GM12878 (cell line): ENCODE measurements around the gene WDFY3. TPM values are rescaled to one million over a fixed set of nuclear protein-coding genes. Genes with fewer than 3 reads are reported as not detected.

Experiments used
- ATAC-seq: fragments of 200-7000 bp; cut with Tn5 transposase; 3 replicates; pipeline ENCODE4 v1.9.1; 2020; ENCODE audit warnings: mild to moderate bottlenecking, moderate library complexity
- BruUV-seq: library from RNA; stranded (reverse); fragments of 400-500 nt; replicated peaks from 2 replicates; lab custom pipeline; 2021; lab: Mats Ljungman, UMichigan
- CTCF ChIA-PET: fragments of 300-600 bp; sonication (Branson Sonifier 250); formaldehyde crosslinking; extraction: SDS; loops from one replicate; lab custom pipeline; 2021; ENCODE audit warnings: inconsistent platforms; lab: Yijun Ruan, JAX
- POLR2A ChIA-PET: fragments of 350-600 bp; formaldehyde crosslinking; extraction: SDS; loops from one replicate; lab custom pipeline; 2021; ENCODE audit warnings: inconsistent platforms; lab: Charles Lee
- RAD21 ChIA-PET: fragments of 300-600 bp; sonication (Branson Sonifier 250); formaldehyde crosslinking; loops from one replicate; lab custom pipeline; 2023; ENCODE audit warnings: antibody characterized with exemption; ENCODE audit not compliant: unreplicated experiment; lab: Charles Lee
- SMC1A ChIA-PET: fragments of 300-600 bp; sonication (Branson Sonifier 250); formaldehyde crosslinking; loops from one replicate; lab custom pipeline; 2023; ENCODE audit not compliant: unreplicated experiment, uncharacterized antibody; lab: Charles Lee
- DNase-seq: peaks from one replicate; pipeline ENCODE4 v3.0.0-alpha.2; 2011; ENCODE audit warnings: low read depth, low spot score
- FAIRE-seq: peaks from 3 replicates; lab custom pipeline; 2011; peaks lifted over from hg19 to GRCh38; lab: Jason Lieb, UNC
- H2AFZ ChIP-seq: 2 replicates; pipeline ENCODE4 v1.6.0; 2011; ENCODE audit warnings: low read depth, low read length, control low read depth; ENCODE audit not compliant: control insufficient read depth
- H3K27ac ChIP-seq: 2 replicates; pipeline ENCODE4 v1.5.1; 2011; ENCODE audit warnings: control low read depth; ENCODE audit not compliant: control insufficient read depth, insufficient read depth
- H3K27me3 ChIP-seq, 2 experiments: replicated peaks in 1 of 2; 2 replicates each; pipeline versions ENCODE4 v1.6.0 to v1.6.1; 2011; ENCODE audit warnings: low read length in 1 of 2; ENCODE audit not compliant: control insufficient read depth in 2 of 2, insufficient read depth in 2 of 2
- H3K36me3 ChIP-seq, 2 experiments: 2 replicates each; pipeline ENCODE4 v1.5.1; 2011; ENCODE audit warnings: low read length in 1 of 2; ENCODE audit not compliant: control insufficient read depth in 2 of 2, insufficient read depth in 2 of 2
- H3K4me1 ChIP-seq: 2 replicates; pipeline ENCODE4 v1.6.1; 2011; ENCODE audit warnings: mild to moderate bottlenecking, low read length, moderate library complexity, mixed read lengths; ENCODE audit not compliant: control insufficient read depth, insufficient read depth
- H3K4me2 ChIP-seq: 2 replicates; pipeline ENCODE4 v1.6.0; 2011; ENCODE audit warnings: control low read depth; ENCODE audit not compliant: control insufficient read depth, insufficient read depth
- H3K4me3 ChIP-seq: fragments of 200-600 bp; sonication (generic); 2 replicates; pipeline ENCODE4 v1.5.1; 2016
- H3K79me2 ChIP-seq: 2 replicates; pipeline ENCODE4 v1.6.0; 2011; ENCODE audit warnings: low read length; ENCODE audit not compliant: control insufficient read depth, insufficient read depth
- H3K9ac ChIP-seq: 2 replicates; pipeline ENCODE4 v1.8.0; 2011; ENCODE audit warnings: low read length, control low read depth, mixed read lengths; ENCODE audit not compliant: control insufficient read depth, insufficient read depth
- H3K9me3 ChIP-seq: replicated peaks from 3 replicates; pipeline ENCODE4 v1.5.1; 2011; ENCODE audit warnings: mild to moderate bottlenecking, low read length; ENCODE audit not compliant: control insufficient read depth, insufficient read depth
- H4K20me1 ChIP-seq: 2 replicates; pipeline ENCODE4 v1.6.0; 2011; ENCODE audit not compliant: control insufficient read depth, insufficient read depth
- CBX5 ChIP-seq: sonication (generic); IDR thresholded peaks from 2 replicates; pipeline ENCODE4 v1.6.1; 2016; ENCODE audit warnings: low read depth, moderate library complexity, mild to moderate bottlenecking, inconsistent platforms
- ETV6 ChIP-seq, 2 experiments: fragments of 450-650 bp in 1 of 2; IDR thresholded peaks in 1 of 2; conservative IDR thresholded peaks in 1 of 2; 2 replicates each; pipeline ENCODE4 v1.6.1; 2014; ENCODE audit warnings: antibody characterized with exemption in 1 of 2, borderline replicate concordance in 1 of 2, low read depth in 1 of 2, mild to moderate bottlenecking in 1 of 2, moderate library complexity in 1 of 2
- LARP7 ChIP-seq: fragments of 450-650 bp; IDR thresholded peaks from 2 replicates; pipeline ENCODE4 v1.6.1; 2017; ENCODE audit warnings: mild to moderate bottlenecking
- NBN ChIP-seq: fragments of 450-650 bp; IDR thresholded peaks from 2 replicates; pipeline ENCODE4 v1.6.1; 2016
- NR2C1 ChIP-seq: fragments of 450-650 bp; IDR thresholded peaks from 2 replicates; pipeline ENCODE4 v1.6.1; 2017; ENCODE audit warnings: antibody characterized with exemption, mild to moderate bottlenecking, moderate library complexity
- PAX5 ChIP-seq: IDR thresholded peaks from 2 replicates; pipeline ENCODE4 v1.6.1; 2011; ENCODE audit warnings: low read depth, low read length, borderline replicate concordance
- PML ChIP-seq: IDR thresholded peaks from 2 replicates; pipeline ENCODE4 v1.6.1; 2012; ENCODE audit warnings: low read length, inconsistent platforms
- RCOR1 ChIP-seq: conservative IDR thresholded peaks from 2 replicates; pipeline ENCODE4 v1.6.1; 2012; ENCODE audit warnings: low read depth, low read length, improper control_type of control experiment
- SREBF2 ChIP-seq: IDR thresholded peaks from 2 replicates; pipeline ENCODE4 v1.6.1; 2012; ENCODE audit warnings: mild to moderate bottlenecking, low read length
- STAT1 ChIP-seq: fragments of 450-650 bp; conservative IDR thresholded peaks from 2 replicates; pipeline ENCODE4 v1.6.1; 2014; ENCODE audit warnings: antibody characterized with exemption, mild to moderate bottlenecking
- TCF3 ChIP-seq: IDR thresholded peaks from 2 replicates; pipeline ENCODE4 v1.6.1; 2012; ENCODE audit warnings: low read depth, mild to moderate bottlenecking, low read length, borderline replicate concordance; ENCODE audit not compliant: insufficient read depth
- WRNIP1 ChIP-seq: IDR thresholded peaks from 2 replicates; pipeline ENCODE4 v1.6.1; 2011; ENCODE audit warnings: low read depth, low read length, improper control_type of control experiment, borderline replicate concordance
- ZBED1 ChIP-seq: IDR thresholded peaks from 2 replicates; pipeline ENCODE4 v1.6.1; 2016; ENCODE audit warnings: borderline replicate concordance
- WGBS: methylation state at CpG from one replicate; pipeline ENCODE4 v1.1.6; 2016; ENCODE audit warnings: low lambda C conversion rate; ENCODE audit not compliant: insufficient replicate concordance, insufficient coverage; ENCODE audit errors: missing lambda C conversion rate; 5-methylcytosine and 5-hydroxymethylcytosine counted together
- in situ Hi-C: fragments of 300-500 bp; cut with MboI; formaldehyde crosslinking; loops from 9 replicates; pipeline ENCODE4 v1.14.3; 2018; ENCODE audit warnings: mixed read lengths
- intact Hi-C: fragments of 100-400 bp; cut with micrococcal nuclease; formaldehyde crosslinking; loops from one replicate; pipeline ENCODE4 v1.14.2; 2022; ENCODE audit not compliant: unreplicated experiment
- polyA plus RNA-seq, 11 experiments: library from polyadenylated mRNA; depleted of rRNA in 4 of 11; unstranded in 6 of 11; stranded (reverse) in 5 of 11; fragments of >200 nt; fragmentation: Nextera tagmentation in 4 of 11; fragmentation: Illumina TruSeq in 1 of 11; extraction: Ambion mirVana in 4 of 11; extraction: Trizol in 1 of 11; gene quantifications; 1 replicate in 1 of 11; 2 replicates in 10 of 11; pipeline versions ENCODE4 v1.2.1 to v1.2.3, GENCODE V29; 2011 to 2016; ENCODE audit warnings: inconsistent platforms in 2 of 11, missing spikeins in 2 of 11, low read depth in 1 of 11
- total RNA-seq, 4 experiments: library from RNA; depleted of rRNA in 3 of 4; stranded (reverse); fragments of >200 nt in 3 of 4; fragmentation: Illumina TruSeq in 1 of 4; extraction: Trizol in 1 of 4; gene quantifications; 2 replicates each; pipeline versions ENCODE4 v1.2.1 to v1.2.3, GENCODE V29; 2013 to 2021
- TF ChIP-seq, protein P1 (sequence below): fragments of 450-650 bp; IDR thresholded peaks from 2 replicates; pipeline ENCODE4 v1.6.1; 2014; ENCODE audit warnings: mild to moderate bottlenecking
- TF ChIP-seq, protein P2 (sequence below), 3 experiments: IDR thresholded peaks in 2 of 3; conservative IDR thresholded peaks in 1 of 3; 2 replicates each; pipeline ENCODE4 v1.5.1; 2011; ENCODE audit warnings: low read depth in 3 of 3, low read length in 3 of 3, mild to moderate bottlenecking in 3 of 3, control low read depth in 2 of 3, moderate library complexity in 2 of 3, inconsistent platforms in 1 of 3, mixed read lengths in 1 of 3; ENCODE audit not compliant: control insufficient read depth in 2 of 3, insufficient read depth in 1 of 3; ENCODE audit errors: extremely low read depth in 1 of 3
- TF ChIP-seq, protein P3 (sequence below): fragments of 450-650 bp; conservative IDR thresholded peaks from 2 replicates; pipeline ENCODE4 v1.6.1; 2017; ENCODE audit warnings: mild to moderate bottlenecking, moderate library complexity

WDFY3 gene
- total and polyA plus RNA-seq, 10 of the 15 experiments (the other 5 are each of a cell fraction or from before 2014, with no cell fraction given), result 0.01 to 0.23 (median 0.12) TPM; not detected in 2

DNA sequence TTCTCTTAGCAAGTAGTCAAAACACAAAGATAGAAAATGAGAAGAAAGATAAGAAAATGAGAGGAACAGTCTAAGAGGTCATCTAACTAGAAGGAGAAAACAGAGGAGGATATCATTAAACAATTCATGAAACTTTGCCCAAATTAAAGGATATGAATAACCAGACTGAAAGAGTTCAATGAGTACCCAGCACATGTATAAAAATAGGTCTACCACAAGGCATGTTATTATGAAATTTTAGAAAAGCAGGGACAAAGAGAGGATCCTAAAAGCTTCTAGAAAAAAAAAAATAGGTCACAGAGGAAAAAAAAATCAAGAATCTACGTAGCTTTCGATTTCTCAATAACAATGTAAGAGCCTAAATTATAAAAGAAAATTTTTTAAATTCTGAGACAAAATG is 118.5 kb downstream of the WDFY3 start:
- RAD21 ChIA-PET, result no interaction called here
- intact Hi-C loops, result no loop called here
- WGBS, result 37% methylated on average over 2 of the region's 2 CpGs
- Histone ChIP-seq H3K36me3 (no peaks in the 10 kb centered on the region), H3K9me3 (no peaks in the 10 kb centered on the region), H3K4me2 (no peak overlapping the region), H4K20me1 (no peaks in the 10 kb centered on the region), H3K27me3 (no peaks in the 10 kb centered on the region), H3K4me3 (no peak overlapping the region), H2AFZ (no peak overlapping the region), H3K79me2 (no peaks in the 10 kb centered on the region), H3K27ac (no peak overlapping the region), H3K4me1 (no peaks in the 10 kb centered on the region), H3K9ac (no peak overlapping the region)
- ATAC-seq (no peak), FAIRE-seq (no peak), DNase-seq (no peak)
- SMC1A ChIA-PET, result interaction anchor here (0.9 kb wide), 1 partner anchor 26 kb away, joined by 5 read pairs; no protein-coding TSS in a partner anchor
- CTCF ChIA-PET, result interaction anchor here (0.6 kb wide), 1 partner anchor 18 kb away, joined by 3 read pairs; no protein-coding TSS in a partner anchor
- no TSS peak for BruUV-seq
- TF ChIP-seq, protein P1, sequence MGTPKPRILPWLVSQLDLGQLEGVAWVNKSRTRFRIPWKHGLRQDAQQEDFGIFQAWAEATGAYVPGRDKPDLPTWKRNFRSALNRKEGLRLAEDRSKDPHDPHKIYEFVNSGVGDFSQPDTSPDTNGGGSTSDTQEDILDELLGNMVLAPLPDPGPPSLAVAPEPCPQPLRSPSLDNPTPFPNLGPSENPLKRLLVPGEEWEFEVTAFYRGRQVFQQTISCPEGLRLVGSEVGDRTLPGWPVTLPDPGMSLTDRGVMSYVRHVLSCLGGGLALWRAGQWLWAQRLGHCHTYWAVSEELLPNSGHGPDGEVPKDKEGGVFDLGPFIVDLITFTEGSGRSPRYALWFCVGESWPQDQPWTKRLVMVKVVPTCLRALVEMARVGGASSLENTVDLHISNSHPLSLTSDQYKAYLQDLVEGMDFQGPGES, result no peak
- TF ChIP-seq RCOR1 (no peak), PML (no peak), WRNIP1 (no peak), ETV6 (conservative IDR thresholded peaks at IDR 0.05 in 1 of 2, IDR thresholded peaks at IDR 0.05 in 1 of 2; ENCODE audit: borderline replicate concordance in 1 of 2, low read depth in 1 of 2) (no peak), SREBF2 (no peak), PAX5 (no peak), STAT1 (no peak), CBX5 (no peak), ZBED1 (no peak), LARP7 (no peak), NR2C1 (no peak), NBN (no peak), TCF3 (no peak)
- TF ChIP-seq, protein P2, sequence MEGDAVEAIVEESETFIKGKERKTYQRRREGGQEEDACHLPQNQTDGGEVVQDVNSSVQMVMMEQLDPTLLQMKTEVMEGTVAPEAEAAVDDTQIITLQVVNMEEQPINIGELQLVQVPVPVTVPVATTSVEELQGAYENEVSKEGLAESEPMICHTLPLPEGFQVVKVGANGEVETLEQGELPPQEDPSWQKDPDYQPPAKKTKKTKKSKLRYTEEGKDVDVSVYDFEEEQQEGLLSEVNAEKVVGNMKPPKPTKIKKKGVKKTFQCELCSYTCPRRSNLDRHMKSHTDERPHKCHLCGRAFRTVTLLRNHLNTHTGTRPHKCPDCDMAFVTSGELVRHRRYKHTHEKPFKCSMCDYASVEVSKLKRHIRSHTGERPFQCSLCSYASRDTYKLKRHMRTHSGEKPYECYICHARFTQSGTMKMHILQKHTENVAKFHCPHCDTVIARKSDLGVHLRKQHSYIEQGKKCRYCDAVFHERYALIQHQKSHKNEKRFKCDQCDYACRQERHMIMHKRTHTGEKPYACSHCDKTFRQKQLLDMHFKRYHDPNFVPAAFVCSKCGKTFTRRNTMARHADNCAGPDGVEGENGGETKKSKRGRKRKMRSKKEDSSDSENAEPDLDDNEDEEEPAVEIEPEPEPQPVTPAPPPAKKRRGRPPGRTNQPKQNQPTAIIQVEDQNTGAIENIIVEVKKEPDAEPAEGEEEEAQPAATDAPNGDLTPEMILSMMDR (IDR thresholded peaks at IDR 0.05 in 2 of 3, conservative IDR thresholded peaks at IDR 0.05 in 1 of 3; ENCODE audit: control insufficient read depth in 2 of 3, extremely low read depth in 1 of 3, insufficient read depth in 1 of 3, low read depth in 3 of 3, low read length in 3 of 3), result no peak
- TF ChIP-seq, protein P3, sequence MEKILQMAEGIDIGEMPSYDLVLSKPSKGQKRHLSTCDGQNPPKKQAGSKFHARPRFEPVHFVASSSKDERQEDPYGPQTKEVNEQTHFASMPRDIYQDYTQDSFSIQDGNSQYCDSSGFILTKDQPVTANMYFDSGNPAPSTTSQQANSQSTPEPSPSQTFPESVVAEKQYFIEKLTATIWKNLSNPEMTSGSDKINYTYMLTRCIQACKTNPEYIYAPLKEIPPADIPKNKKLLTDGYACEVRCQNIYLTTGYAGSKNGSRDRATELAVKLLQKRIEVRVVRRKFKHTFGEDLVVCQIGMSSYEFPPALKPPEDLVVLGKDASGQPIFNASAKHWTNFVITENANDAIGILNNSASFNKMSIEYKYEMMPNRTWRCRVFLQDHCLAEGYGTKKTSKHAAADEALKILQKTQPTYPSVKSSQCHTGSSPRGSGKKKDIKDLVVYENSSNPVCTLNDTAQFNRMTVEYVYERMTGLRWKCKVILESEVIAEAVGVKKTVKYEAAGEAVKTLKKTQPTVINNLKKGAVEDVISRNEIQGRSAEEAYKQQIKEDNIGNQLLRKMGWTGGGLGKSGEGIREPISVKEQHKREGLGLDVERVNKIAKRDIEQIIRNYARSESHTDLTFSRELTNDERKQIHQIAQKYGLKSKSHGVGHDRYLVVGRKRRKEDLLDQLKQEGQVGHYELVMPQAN, result no peak
- POLR2A ChIA-PET, result no interaction called here
- in situ Hi-C loops, result no loop called here
